ENCODE results near the gene E2F4.

E2F4 gene

GRCh38 chr16:67148221-67148620 is 43.7 kb upstream of the E2F4 start:
- no peak for TF ChIP-seq EZH2phosphoT487 (IDR thresholded peaks at IDR 0.05; ENCODE audit: low read length)
- TF ChIP-seq EZH2 (optimal IDR thresholded peaks at IDR 0.05; ENCODE audit: low read depth, low read length), result no peak
- TF ChIP-seq CTCF (IDR thresholded peaks at IDR 0.05; ENCODE audit: low read length), result no peak

DNA sequence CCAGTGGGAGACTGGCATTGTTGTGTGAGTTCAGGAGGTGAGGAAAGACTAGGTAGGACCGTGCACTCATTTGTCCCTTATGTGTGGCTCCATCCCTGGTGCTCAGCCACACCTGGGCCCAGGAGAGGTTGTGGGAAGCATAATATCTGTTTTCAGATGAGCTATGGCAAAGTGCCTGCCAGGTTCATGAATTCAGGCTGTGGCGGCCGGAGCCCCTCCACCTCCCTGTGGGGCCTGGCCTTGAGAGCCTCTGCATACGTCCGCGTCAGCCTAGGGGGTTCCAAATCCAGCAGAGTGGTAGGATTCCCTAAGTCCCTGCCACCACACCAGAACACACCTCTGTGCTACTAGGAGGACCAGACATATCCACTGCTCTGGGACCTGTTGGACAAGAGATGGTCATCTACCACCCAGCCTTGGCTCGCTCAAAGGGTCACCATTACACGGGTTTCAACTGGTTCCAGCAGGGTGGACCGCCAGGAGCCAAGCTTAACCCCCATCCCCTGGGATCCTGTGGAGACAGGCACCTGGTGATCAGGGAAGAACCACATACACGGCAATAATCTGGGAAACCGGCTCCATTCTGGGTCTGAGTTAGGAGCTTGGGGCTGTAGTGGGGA is 43.2 kb upstream of the E2F4 start:
- Histone ChIP-seq H3K79me2 (ENCODE audit: low read length) (no peaks in the 10 kb centered on the region), H3F3A (ENCODE audit: insufficient read depth, low read length) (peaks cover 10% of the 10 kb centered on the region; the same call in 1 of the 2 replicates), H3K27me3 (replicated peaks; ENCODE audit: insufficient read depth, low read length) (no peaks in the 10 kb centered on the region), H3K36me3 (replicated peaks; ENCODE audit: insufficient read depth, low read length) (no peaks in the 10 kb centered on the region), H3K9me3 (replicated peaks; ENCODE audit: insufficient read depth, low read length) (no peaks in the 10 kb centered on the region), H3K9ac (ENCODE audit: low read length) (no peak overlapping the region), H2AFZ (ENCODE audit: low read length) (no peak overlapping the region), H3K4me1 (ENCODE audit: low read length) (no peaks in the 10 kb centered on the region), H3K9me2 (replicated peaks; ENCODE audit: insufficient read depth, low read length) (no peaks in the 10 kb centered on the region), H3K4me2 (ENCODE audit: low read depth, low read length) (no peak overlapping the region), H3K4me3 (ENCODE audit: low read length) (no peak overlapping the region), H3K27ac (ENCODE audit: low read length) (no peak overlapping the region), H4K20me1 (ENCODE audit: insufficient read depth, low read length) (no peaks in the 10 kb centered on the region)
- TF ChIP-seq EZH2 (optimal IDR thresholded peaks at IDR 0.05; ENCODE audit: low read depth, low read length) (no peak), EZH2phosphoT487 (IDR thresholded peaks at IDR 0.05; ENCODE audit: low read length) (no peak), CTCF (IDR thresholded peaks at IDR 0.05; ENCODE audit: low read length) (no peak)
- no peak for DNase-seq

More at GRCh38 chr16:67148221-67148620, 43.7 kb upstream of the E2F4 start:
- Histone ChIP-seq H3F3A (ENCODE audit: insufficient read depth, low read length) (peaks cover 10% of the 10 kb centered on the region; the same call in 1 of the 2 replicates), H4K20me1 (ENCODE audit: insufficient read depth, low read length) (no peaks in the 10 kb centered on the region), H3K79me2 (ENCODE audit: low read length) (no peaks in the 10 kb centered on the region), H3K9ac (ENCODE audit: low read length) (no peak overlapping the region), H3K4me3 (ENCODE audit: low read length) (no peak overlapping the region), H3K9me2 (replicated peaks; ENCODE audit: insufficient read depth, low read length) (no peaks in the 10 kb centered on the region), H3K27me3 (replicated peaks; ENCODE audit: insufficient read depth, low read length) (no peaks in the 10 kb centered on the region), H3K4me1 (ENCODE audit: low read length) (no peaks in the 10 kb centered on the region), H3K36me3 (replicated peaks; ENCODE audit: insufficient read depth, low read length) (no peaks in the 10 kb centered on the region), H3K4me2 (ENCODE audit: low read depth, low read length) (no peak overlapping the region), H3K27ac (ENCODE audit: low read length) (no peak overlapping the region), H3K9me3 (replicated peaks; ENCODE audit: insufficient read depth, low read length) (no peaks in the 10 kb centered on the region), H2AFZ (ENCODE audit: low read length) (no peak overlapping the region)
- no peak for DNase-seq

DNA sequence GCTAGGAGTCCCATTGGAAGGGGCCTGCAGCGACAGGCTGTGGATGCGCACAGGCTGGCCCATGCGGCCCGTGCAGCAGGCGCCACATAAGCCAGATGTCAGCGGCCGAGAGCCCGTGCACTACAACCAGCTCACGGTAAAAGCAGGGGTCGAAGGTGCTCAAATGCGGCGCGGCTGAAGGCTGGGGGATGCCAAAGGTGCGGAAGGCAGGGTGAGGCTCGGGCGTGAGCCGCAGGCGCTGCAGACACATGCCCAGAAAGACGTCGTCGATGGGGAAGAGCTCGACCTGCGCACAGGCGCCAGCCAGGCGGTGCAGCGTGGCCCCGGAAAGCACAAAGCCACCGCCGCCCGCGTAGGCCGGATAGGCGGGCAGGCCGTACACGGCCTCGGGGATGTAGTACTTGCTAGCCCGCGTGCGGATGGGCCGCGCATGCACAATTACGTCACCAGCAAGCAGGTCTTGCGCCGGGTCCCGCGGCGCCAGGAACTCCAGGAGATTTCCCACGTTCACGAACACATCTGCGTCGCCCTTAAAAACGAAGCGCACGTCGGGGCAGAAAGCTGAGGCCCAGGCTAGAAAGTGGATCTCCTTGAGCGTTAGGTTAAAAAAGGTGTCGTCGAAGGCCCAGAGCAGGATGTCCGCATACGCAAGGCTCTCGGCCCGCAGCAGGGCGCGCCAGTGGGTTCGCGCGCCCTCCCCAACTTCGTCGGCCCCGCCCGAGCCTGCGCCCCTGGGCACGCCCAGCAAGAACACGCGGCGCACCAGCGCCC is 42.5 kb upstream of the E2F4 start:
- Histone ChIP-seq H3K9ac (ENCODE audit: low read length) (no peak overlapping the region), H3K79me2 (ENCODE audit: low read length) (no peaks in the 10 kb centered on the region), H3K9me3 (replicated peaks; ENCODE audit: insufficient read depth, low read length) (no peaks in the 10 kb centered on the region), H3K4me1 (ENCODE audit: low read length) (no peaks in the 10 kb centered on the region), H3K27me3 (replicated peaks; ENCODE audit: insufficient read depth, low read length) (no peaks in the 10 kb centered on the region), H3K27ac (ENCODE audit: low read length) (no peak overlapping the region), H2AFZ (ENCODE audit: low read length) (no peak overlapping the region), H3K9me2 (replicated peaks; ENCODE audit: insufficient read depth, low read length) (no peaks in the 10 kb centered on the region), H3F3A (ENCODE audit: insufficient read depth, low read length) (peaks cover 10% of the 10 kb centered on the region; the same call in 1 of the 2 replicates), H3K4me2 (ENCODE audit: low read depth, low read length) (no peak overlapping the region), H3K4me3 (ENCODE audit: low read length) (no peak overlapping the region), H3K36me3 (replicated peaks; ENCODE audit: insufficient read depth, low read length) (no peaks in the 10 kb centered on the region), H4K20me1 (ENCODE audit: insufficient read depth, low read length) (no peaks in the 10 kb centered on the region)
- no peak for TF ChIP-seq EZH2 (optimal IDR thresholded peaks at IDR 0.05; ENCODE audit: low read depth, low read length)
- no peak for TF ChIP-seq EZH2phosphoT487 (IDR thresholded peaks at IDR 0.05; ENCODE audit: low read length)
- no peak for TF ChIP-seq CTCF (IDR thresholded peaks at IDR 0.05; ENCODE audit: low read length)
- no peak for DNase-seq

Data from MM.1S (cell line).